HPDE6-E6E7 (cell line): ENCODE results near the gene LCN10.
A peak's percentile ranks its signal among the peaks of the same experiment; 100 is the strongest.

Source experiments
- DNase-seq: peaks from one replicate; pipeline ENCODE4 v3.0.0; 2011; ENCODE audit warnings: missing footprints; ENCODE audit errors: extremely low spot score

LCN10 gene

GRCh38 chr9:136700304-136700703 is 42.4 kb downstream of the LCN10 start:
- no peak for DNase-seq

GRCh38 chr9:136698635-136699246 is 44.0 kb downstream of the LCN10 start:
- no peak for DNase-seq

- DNase-seq = no peak
These were observed 44.8 kb downstream of the LCN10 start for GRCh38 chr9:136697821-136698526.

GRCh38 chr9:136697146-136697820 is 45.5 kb downstream of the LCN10 start:
- DNase-seq = no peak

GRCh38 chr9:136696502-136696901 is 46.2 kb downstream of the LCN10 start:
- DNase-seq = no peak

GRCh38 chr9:136695955-136696354 is 46.8 kb downstream of the LCN10 start:
- no peak for DNase-seq

- no peak for DNase-seq
These were observed 47.3 kb downstream of the LCN10 start for GRCh38 chr9:136695435-136695895.

GRCh38 chr9:136694872-136695247 is 47.9 kb downstream of the LCN10 start:
- DNase-seq = no peak

- peak; percentile 70 for DNase-seq
These were observed 48.4 kb downstream of the LCN10 start for GRCh38 chr9:136694163-136694871.

GRCh38 chr9:136693490-136694162 is 49.1 kb downstream of the LCN10 start:
- DNase-seq = peak; percentile 98

- no peak for DNase-seq
These were observed 49.6 kb downstream of the LCN10 start for GRCh38 chr9:136693135-136693489.

GRCh38 chr9:136692185-136693134 is 50.3 kb downstream of the LCN10 start:
- DNase-seq = no peak

GRCh38 chr9:136691316-136692184 is 51.2 kb downstream of the LCN10 start:
- no peak for DNase-seq

- DNase-seq = no peak
These were observed 51.9 kb downstream of the LCN10 start for GRCh38 chr9:136690806-136691261.

GRCh38 chr9:136690104-136690805 is 52.5 kb downstream of the LCN10 start:
- no peak for DNase-seq

GRCh38 chr9:136689108-136689460 is 53.7 kb downstream of the LCN10 start:
- no peak for DNase-seq

GRCh38 chr9:136688274-136689107 is 54.2 kb downstream of the LCN10 start:
- DNase-seq = no peak
